HFF-Myc (cell line): ENCODE results near the gene PRMT7.

Experiments used
- DNase-seq: peaks from one replicate; pipeline ENCODE4 v3.0.0-alpha.2; 2011; ENCODE audit warnings: low read depth; ENCODE audit errors: extremely low read depth
- H3K4me3 ChIP-seq: replicated peaks from 2 replicates; pipeline ENCODE4 v1.5.1; 2011; ENCODE audit warnings: low read depth, mild to moderate bottlenecking, control low read depth, low read length
- TF ChIP-seq, protein P1 (sequence below): IDR thresholded peaks from 2 replicates; pipeline ENCODE4 v1.5.1; 2012; ENCODE audit warnings: mild to moderate bottlenecking, low read depth, low read length, control low read depth; ENCODE audit errors: missing control alignments

PRMT7 gene

DNA sequence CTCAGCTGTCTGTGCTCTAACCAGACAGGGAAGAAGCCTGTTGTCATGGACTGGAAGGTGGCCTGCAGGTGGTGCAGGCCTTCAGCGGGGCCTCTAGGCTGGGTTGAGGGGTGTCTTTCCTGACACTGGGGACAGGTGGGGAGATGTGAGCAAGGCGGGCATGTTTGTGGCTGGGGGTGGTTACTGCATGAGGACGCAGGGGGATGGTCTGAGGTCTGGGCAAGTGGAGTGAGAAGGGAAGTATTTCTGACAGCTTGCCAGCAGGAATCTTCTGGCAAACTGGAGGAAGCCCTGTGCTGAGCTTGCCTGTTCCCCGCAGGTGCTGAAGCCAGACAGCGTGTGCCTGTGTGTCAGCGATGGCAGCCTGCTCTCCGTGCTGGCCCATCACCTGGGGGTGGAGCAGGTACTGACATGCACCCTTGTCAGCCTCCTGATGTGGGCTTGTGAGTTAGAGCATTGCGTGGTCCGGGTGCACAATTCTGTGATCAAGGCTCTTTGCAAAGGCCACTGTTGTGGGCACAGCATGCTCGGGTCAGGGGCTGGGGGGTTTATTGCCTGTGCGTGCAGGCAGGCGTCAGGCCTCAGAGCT is 36.2 kb downstream of the PRMT7 start:
- no peak overlapping the region for H3K4me3 ChIP-seq
- TF ChIP-seq, protein P1, sequence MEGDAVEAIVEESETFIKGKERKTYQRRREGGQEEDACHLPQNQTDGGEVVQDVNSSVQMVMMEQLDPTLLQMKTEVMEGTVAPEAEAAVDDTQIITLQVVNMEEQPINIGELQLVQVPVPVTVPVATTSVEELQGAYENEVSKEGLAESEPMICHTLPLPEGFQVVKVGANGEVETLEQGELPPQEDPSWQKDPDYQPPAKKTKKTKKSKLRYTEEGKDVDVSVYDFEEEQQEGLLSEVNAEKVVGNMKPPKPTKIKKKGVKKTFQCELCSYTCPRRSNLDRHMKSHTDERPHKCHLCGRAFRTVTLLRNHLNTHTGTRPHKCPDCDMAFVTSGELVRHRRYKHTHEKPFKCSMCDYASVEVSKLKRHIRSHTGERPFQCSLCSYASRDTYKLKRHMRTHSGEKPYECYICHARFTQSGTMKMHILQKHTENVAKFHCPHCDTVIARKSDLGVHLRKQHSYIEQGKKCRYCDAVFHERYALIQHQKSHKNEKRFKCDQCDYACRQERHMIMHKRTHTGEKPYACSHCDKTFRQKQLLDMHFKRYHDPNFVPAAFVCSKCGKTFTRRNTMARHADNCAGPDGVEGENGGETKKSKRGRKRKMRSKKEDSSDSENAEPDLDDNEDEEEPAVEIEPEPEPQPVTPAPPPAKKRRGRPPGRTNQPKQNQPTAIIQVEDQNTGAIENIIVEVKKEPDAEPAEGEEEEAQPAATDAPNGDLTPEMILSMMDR: no peak

DNA sequence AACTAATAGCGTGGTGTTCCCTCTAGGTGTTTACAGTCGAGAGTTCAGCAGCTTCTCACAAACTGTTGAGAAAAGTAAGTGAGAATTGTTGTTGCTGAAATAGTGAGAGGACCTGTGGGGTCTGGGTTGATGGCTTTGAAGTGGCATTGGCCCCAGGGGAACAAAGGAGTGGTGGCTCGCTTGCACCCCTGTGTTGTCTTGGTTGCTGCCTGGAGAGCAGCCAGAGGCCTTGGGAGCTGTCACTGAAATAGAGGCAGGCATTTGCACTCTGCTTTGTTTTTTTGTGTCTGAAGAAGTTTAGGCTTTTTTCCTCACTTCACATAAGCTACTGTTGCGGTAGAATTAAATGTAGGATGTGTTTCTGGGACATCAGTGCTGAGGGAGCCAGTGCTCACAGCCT is 36.8 kb downstream of the PRMT7 start:
- no peak for DNase-seq
- H3K4me3 ChIP-seq: no peak overlapping the region
- TF ChIP-seq, protein P1: no peak

More for the DNA sequence above, 36.2 kb downstream of the PRMT7 start:
- no peak for DNase-seq

DNA sequence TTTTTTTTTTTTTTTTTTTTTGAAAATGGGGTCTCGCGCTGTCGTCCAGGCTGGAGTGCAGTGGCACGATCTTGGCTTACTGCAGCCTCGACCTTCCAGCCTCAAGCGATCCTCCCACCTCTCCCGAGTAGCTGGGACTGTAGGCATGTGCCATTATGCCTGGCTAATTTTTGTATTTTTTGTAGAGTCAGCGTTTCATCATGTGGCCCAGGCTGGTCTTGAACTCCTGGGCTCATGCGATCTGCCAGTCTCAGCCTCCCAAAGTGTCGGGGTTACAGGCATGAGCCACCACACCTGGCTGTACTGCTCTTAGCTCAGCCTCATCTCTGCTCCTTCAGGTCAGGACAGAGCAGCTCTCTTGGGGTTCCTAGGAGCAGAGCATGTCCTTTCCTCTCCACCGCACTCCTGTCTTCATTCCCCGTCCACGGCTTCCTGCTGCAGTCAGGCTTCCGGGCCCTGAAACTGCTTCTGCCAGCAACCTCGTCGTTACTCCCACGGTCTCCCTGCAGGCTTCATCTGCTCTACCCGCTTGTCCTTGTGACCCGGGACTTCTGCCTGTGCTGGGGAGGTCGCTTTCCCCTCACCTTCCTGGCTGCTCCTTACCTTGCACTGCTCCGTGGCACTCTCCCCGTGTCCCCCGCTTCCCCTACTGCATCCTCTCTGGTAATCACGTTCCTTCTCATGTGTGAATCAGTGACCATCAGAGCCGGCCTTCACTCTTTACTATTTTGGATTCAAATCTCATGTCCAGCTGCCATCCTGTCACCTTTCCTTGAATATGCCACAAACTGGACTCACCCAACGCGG is 38.0 kb downstream of the PRMT7 start:
- no peak for DNase-seq
- no peak overlapping the region for H3K4me3 ChIP-seq
- TF ChIP-seq, protein P1: no peak

DNA sequence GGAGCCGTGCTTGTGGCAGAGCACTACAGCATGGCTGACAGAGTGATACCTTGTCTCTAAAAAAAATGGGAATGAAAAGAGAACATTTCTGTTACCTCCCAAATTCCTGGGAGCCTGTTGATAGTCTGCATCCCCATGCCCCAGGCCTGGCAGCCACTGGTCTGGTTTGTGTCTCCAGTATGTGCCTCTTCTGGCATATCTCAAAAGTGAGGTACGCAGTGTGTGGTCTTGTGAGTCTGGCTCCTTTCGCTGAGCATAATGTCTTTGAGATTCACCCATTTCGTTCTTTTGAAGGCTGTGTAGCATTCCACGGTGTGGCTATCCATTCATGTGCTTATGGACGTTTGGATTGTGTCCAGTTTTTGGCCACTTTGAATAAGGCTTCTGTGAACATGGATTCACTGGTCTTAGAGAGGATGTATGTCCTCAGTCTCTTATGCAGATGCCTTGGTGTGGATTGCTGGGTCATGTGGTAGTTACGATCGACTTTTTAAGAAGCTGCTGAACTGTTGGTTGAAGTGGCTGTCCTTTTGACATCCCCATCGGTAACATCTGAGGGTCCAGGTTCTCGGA is 39.1 kb downstream of the PRMT7 start:
- no peak overlapping the region for H3K4me3 ChIP-seq
- DNase-seq: no peak
- TF ChIP-seq, protein P1: no peak

DNA sequence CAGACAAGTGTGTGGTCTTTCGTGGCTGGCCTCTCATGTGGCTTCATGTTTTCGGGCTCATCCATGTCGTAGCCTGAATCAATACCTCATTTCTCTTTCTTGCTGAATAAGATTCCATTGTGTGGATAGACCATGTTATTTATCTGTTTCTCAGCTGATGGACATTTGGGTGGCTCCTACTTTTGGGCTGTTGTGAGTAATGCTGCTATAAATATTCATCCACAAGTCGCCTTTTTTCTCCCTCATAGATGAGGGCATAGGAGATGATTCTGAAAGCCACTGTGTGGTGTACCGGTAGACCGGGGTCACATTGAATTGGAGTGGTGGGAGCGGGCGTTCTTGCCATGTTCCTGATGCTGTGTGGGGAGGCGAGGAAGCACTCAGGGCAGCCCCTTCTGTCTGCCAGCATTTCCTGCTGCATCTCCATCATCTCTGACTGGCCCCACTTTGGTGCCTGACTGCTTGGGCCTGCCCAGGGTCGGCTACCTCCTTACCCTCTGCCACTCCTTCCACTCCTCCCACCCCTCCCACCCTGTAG is 40.1 kb downstream of the PRMT7 start:
- no peak for DNase-seq
- TF ChIP-seq, protein P1: no peak
- H3K4me3 ChIP-seq: no peak overlapping the region

DNA sequence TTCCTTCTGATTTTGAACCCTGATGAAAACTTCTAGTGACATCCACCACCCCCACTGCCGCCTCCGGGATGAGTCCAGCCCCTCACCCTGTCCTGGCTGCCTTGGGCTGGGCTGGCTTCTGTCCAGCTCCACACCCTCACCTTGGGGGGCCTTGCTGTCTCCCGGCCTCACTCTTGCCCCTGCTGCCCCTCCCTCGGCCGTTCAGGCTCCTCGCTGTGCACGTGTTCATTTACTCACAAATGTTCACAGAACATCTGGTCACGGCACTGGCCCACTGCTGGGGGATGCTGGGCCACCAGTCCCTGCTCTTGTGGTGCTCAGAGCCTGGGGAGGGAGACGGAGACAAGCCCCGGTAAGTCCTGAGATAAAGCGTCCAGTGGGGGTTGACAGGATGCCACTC is 40.6 kb downstream of the PRMT7 start:
- no peak overlapping the region for H3K4me3 ChIP-seq
- TF ChIP-seq, protein P1: no peak
- DNase-seq: no peak
